ENCODE results near the gene PAPLN.

DNA sequence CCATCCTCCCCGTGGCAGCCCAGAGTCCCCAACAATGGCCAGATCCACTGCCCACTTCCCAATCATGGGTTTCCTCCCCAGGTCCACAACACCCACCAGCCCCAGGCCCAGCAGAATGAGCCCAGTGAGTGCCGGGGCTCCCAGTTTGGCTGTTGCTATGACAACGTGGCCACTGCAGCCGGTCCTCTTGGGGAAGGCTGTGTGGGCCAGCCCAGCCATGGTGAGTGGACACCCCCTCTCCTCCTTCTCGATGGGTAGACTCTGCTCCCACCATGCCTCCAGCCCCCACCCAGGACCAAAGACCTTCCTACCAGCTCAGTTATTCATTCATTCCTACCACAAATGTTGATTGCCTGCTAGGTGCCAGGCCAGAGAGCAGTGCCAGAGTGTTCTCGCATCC lies 23.8 kb downstream of the PAPLN start:
- TF ChIP-seq, protein P1, sequence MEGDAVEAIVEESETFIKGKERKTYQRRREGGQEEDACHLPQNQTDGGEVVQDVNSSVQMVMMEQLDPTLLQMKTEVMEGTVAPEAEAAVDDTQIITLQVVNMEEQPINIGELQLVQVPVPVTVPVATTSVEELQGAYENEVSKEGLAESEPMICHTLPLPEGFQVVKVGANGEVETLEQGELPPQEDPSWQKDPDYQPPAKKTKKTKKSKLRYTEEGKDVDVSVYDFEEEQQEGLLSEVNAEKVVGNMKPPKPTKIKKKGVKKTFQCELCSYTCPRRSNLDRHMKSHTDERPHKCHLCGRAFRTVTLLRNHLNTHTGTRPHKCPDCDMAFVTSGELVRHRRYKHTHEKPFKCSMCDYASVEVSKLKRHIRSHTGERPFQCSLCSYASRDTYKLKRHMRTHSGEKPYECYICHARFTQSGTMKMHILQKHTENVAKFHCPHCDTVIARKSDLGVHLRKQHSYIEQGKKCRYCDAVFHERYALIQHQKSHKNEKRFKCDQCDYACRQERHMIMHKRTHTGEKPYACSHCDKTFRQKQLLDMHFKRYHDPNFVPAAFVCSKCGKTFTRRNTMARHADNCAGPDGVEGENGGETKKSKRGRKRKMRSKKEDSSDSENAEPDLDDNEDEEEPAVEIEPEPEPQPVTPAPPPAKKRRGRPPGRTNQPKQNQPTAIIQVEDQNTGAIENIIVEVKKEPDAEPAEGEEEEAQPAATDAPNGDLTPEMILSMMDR (IDR thresholded peaks at IDR 0.05): no peak
- no peak for TF ChIP-seq POLR2AphosphoS5 (IDR thresholded peaks at IDR 0.05)
